Spinal cord (tissue), 10 donors: ENCODE measurements around the gene ME3. TPM values are rescaled to one million over a fixed set of nuclear protein-coding genes. Genes with fewer than 3 reads are reported as not detected.
"Not testable (repeated sequence)": the region's sequence is repeated elsewhere in the genome, so short reads cannot be mapped to it uniquely, and the experiment has no call there.

Source experiments
- DNase-seq, 6 donors: peaks; one replicate each; pipeline versions ENCODE4 v3.0.0 to v3.0.0-alpha.2; 2013 to 2015; ENCODE audit warnings: low spot score in 6 of 6, low read depth in 4 of 6
- H3K27ac ChIP-seq: one replicate; pipeline ENCODE4 v1.5.1; 2013; ENCODE audit warnings: low read depth, low read length, control low read depth
- H3K27me3 ChIP-seq: one replicate; pipeline ENCODE4 v1.6.1; 2013; ENCODE audit warnings: low read length; ENCODE audit not compliant: control insufficient read depth, insufficient read depth
- H3K36me3 ChIP-seq: one replicate; pipeline ENCODE4 v1.6.1; 2013; ENCODE audit warnings: low read length; ENCODE audit not compliant: control insufficient read depth, insufficient read depth
- H3K4me1 ChIP-seq: one replicate; pipeline ENCODE4 v1.6.1; 2013; ENCODE audit warnings: low read length; ENCODE audit not compliant: control insufficient read depth, insufficient read depth
- H3K4me3 ChIP-seq: one replicate; pipeline ENCODE4 v1.5.1; 2013; ENCODE audit warnings: low read depth, low read length, control low read depth
- H3K9me3 ChIP-seq: one replicate; pipeline ENCODE4 v1.6.1; 2013; ENCODE audit warnings: low read length; ENCODE audit not compliant: control insufficient read depth, insufficient read depth
- whole genome bisulfite sequencing: methylation state at CpG from one replicate; pipeline ENCODE4 v1.1.5; 2013; ENCODE audit warnings: missing lambda C conversion rate; ENCODE audit not compliant: insufficient coverage; 5-methylcytosine and 5-hydroxymethylcytosine counted together
- polyA plus RNA-seq, 2 donors: library from polyadenylated mRNA; unstranded; fragments of 120-200 nt; gene quantifications; one replicate each; pipeline ENCODE4 v1.2.1, GENCODE V29; 2013; ENCODE audit not compliant: insufficient read length in 2 of 2
- total RNA-seq, 2 donors: library from RNA; depleted of rRNA in 1 of 2; stranded (reverse); fragments of 120-200 nt in 1 of 2; fragments of >200 nt in 1 of 2; gene quantifications; one replicate each; pipeline versions ENCODE4 v1.2.3 to v1.2.4, GENCODE V29; 2013 to 2014
- donor health status: healthy.

ME3 gene
- total and polyA plus RNA-seq, 4 donors: 39.0 to 45.4 (median 44.6) TPM

DNA sequence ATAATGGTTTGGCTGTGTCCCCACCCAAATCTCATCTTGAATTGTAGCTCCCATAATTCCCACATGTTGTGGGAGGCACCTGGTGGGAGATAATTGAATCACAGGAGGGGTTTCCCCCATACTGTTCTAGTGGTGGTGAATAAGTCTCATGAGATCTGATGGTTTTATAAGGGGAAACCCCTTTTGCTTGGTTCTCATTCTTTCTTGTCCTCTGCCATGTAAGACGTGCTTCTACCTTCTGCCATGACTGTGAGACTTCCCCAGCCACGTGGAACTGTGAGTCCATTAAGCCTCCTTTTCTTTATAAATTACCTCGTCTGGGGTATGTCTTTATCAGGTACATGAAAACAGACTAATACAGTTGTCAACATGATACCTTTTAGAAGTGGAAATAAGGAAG, 53.0 kb downstream of the ME3 start:
- no CpG with 5 or more reads among the region's 3 CpGs for WGBS
- H3K4me1 ChIP-seq, H3K27me3 ChIP-seq, H3K9me3 ChIP-seq, H3K36me3 ChIP-seq, DNase-seq, H3K4me3 ChIP-seq, H3K27ac ChIP-seq: not testable (repeated sequence)

DNA sequence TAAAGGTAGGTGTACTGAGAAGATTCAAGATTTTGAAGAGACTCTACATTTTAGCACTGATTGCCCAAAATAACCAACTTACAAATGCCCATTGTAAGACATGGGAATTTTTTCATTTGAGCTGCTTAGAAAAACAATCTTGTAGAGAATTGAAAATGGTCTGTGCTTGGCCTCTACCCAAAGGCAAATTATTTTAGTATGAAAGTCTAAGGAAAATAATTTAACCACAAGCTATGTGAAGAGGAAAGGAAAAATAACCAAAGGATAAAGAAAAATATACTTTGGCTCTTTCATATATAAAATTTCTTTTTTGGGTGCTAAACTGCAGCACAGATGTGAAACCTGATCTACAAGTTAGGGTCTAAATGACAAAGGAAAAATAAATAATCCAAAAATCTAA, 54.9 kb downstream of the ME3 start:
- peak in 1 of 6 donors; percentile 44 for DNase-seq
- H3K27ac ChIP-seq: no peak overlapping the region
- no peaks in the 10 kb centered on the region for H3K27me3 ChIP-seq
- H3K9me3 ChIP-seq: peaks cover 5% of the 10 kb centered on the region
- H3K4me1 ChIP-seq: no peaks in the 10 kb centered on the region
- H3K36me3 ChIP-seq: no peaks in the 10 kb centered on the region
- H3K4me3 ChIP-seq: no peak overlapping the region

DNA sequence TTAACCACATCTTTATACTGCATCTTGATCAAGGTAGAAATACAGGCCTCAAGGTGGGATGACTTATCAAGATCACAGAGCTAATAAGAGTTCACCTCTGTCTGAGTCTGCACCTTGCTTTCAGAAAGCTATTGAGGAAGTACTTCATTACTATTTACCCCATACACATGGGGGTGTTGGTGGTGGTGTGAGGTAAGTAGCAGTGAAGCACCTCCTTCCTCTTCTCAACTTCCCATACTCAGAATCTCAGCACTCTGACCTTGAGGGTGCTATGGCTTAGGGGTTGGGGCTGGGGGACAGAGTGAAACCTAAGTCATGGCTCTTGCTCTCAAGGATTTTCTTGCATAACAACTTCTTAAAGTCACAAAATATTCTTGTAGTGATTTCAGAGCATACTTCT, 56.9 kb downstream of the ME3 start:
- Histone ChIP-seq H3K27me3 (no peaks in the 10 kb centered on the region), H3K4me1 (no peaks in the 10 kb centered on the region), H3K36me3 (no peaks in the 10 kb centered on the region), H3K27ac (no peak overlapping the region), H3K9me3 (peaks cover 5% of the 10 kb centered on the region), H3K4me3 (no peak overlapping the region)
- no peak for DNase-seq

DNA sequence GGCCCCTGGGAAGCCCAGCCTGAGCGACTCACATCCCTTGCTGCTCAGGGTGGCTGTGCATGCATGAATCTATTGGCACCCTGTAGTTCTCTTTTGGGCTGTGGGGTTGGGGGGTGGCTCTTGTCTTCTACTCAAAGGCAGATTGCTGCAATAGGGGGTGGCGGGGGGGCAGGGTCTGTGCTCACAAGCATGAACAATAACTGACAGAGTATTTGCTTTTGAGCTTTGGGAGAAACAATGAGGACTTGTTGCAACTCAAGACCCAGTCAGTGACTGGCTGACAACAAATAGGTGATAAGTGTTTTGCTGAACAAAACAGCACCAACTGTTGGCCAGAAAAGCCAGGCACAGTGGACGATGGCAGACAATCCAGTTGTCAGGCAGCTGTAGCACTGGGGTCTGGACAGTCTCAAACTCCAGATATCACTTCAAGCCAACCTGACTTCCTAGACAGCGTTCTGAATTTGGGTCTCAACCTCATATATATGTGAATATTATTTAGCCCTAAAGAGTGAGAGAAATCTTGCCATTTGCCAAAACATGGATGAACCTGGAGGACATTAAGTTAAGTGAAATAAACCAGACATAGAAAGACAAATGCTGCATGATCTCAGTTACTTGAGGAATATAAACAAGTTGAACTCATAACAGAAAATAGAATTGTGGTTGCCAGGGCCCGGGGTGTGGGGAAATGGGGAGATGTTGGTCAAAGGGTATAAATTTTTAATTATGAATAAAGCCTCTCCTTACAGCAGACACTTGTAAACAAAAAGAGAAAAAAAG, 61.7 kb downstream of the ME3 start:
- no peaks in the 10 kb centered on the region for H3K4me1 ChIP-seq
- peak in 2 of 6 donors; percentile 10 to 30 for DNase-seq
- H3K27me3 ChIP-seq: no peaks in the 10 kb centered on the region
- no peak overlapping the region for H3K27ac ChIP-seq
- no peaks in the 10 kb centered on the region for H3K36me3 ChIP-seq
- peaks cover 5% of the 10 kb centered on the region for H3K9me3 ChIP-seq
- no peak overlapping the region for H3K4me3 ChIP-seq
- 10% methylated on average over 2 of the region's 5 CpGs for WGBS

DNA sequence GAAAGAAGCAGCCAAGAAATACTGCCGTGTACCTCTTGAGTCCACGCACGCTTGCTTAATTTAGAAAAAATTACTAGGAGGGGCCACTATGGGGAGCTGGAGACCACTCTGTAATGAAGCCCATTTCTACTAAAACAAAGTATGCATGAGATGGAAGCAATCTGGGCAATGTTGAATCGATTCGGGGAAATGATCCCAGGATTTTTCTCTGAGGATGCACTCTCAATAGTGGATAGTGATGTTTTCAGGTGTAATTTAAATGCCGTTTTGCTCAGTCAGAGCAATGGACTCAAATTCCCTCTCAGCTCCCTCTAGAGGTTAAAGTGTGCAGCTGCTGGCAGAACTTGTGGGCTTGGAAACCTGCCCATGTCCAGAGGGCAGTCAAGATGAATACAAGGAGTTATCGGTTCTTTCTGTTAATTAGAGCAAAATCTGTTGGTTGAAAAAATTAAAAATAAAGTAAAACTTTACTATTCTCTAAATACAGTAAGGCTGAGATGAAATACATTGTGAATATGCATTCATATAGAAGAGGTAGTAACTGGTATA, 64.1 kb downstream of the ME3 start:
- peak; percentile 40 to 81 (median 58) for DNase-seq
- 25% methylated on average over 2 of the region's 7 CpGs for WGBS
- Histone ChIP-seq H3K9me3 (no peaks in the 10 kb centered on the region), H3K27me3 (no peaks in the 10 kb centered on the region), H3K4me3 (peak overlapping the region; percentile 9), H3K27ac (no peak overlapping the region), H3K36me3 (no peaks in the 10 kb centered on the region), H3K4me1 (no peaks in the 10 kb centered on the region)

DNA sequence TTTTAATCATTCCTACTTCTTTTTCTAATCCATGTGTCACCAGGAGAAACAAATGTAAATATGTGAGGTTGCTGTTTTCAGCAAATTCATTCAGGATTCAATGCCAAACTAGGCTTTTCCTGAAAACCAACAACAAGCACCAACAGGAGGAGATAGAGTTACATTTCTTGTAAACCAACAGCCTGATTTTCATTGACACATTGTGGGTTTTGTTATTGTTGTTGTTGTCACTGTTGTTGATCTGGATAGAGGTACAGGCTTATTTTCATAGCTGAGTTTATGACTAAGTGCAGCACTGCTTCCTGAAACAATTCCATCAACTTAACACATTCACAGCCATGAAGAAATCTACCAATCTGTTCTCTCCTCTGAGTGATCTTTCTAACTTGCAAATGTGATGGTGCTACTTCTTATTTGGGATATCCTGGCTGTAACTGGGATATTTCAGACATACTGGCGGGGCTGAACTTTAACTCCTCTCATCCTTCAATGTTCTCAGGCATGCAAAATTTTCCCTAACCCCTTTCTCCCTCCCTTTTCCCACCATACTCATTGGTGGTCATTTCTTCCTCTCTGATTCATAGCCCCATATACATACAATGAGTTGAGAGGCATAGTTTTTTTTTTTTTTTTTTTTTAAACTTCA, 65.5 kb downstream of the ME3 start:
- Histone ChIP-seq H3K4me3 (no peak overlapping the region), H3K9me3 (no peaks in the 10 kb centered on the region), H3K27me3 (no peaks in the 10 kb centered on the region), H3K36me3 (no peaks in the 10 kb centered on the region), H3K4me1 (no peaks in the 10 kb centered on the region), H3K27ac (no peak overlapping the region)
- DNase-seq: peak in 1 of 6 donors; percentile 65
- WGBS: 60% methylated on average over 1 of the region's 1 CpG

DNA sequence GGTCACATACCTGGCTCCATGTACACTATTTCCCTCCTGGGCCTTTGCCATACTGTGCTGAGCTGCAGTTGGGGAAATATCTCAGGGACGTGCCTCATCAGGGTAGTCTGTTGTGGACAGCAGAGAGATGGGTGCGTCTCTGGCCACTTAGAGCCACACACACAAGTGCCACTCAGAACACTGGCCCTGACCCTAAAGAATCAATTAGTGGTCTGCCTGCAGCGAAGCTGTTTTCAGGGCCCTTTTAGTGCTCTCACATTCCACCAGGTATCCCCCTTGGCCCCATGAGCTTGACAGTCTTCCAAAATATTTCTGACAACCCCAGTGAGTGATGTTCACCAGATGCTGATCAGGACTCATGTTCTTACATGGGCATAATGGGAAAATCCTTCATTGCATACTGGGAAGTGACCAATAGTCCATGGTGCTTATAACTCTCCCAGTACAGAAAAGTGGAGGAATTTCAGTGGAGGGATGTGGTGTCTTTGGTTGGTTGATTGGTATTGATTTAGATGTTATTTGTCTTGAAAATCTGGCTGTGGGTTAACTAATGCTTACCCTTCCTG, 66.1 kb downstream of the ME3 start:
- Histone ChIP-seq H3K4me1 (no peaks in the 10 kb centered on the region), H3K27ac (no peak overlapping the region), H3K27me3 (no peaks in the 10 kb centered on the region), H3K4me3 (no peak overlapping the region), H3K36me3 (no peaks in the 10 kb centered on the region), H3K9me3 (no peaks in the 10 kb centered on the region)
- WGBS: 75% methylated on average over 3 of the region's 3 CpGs
- DNase-seq: no peak

DNA sequence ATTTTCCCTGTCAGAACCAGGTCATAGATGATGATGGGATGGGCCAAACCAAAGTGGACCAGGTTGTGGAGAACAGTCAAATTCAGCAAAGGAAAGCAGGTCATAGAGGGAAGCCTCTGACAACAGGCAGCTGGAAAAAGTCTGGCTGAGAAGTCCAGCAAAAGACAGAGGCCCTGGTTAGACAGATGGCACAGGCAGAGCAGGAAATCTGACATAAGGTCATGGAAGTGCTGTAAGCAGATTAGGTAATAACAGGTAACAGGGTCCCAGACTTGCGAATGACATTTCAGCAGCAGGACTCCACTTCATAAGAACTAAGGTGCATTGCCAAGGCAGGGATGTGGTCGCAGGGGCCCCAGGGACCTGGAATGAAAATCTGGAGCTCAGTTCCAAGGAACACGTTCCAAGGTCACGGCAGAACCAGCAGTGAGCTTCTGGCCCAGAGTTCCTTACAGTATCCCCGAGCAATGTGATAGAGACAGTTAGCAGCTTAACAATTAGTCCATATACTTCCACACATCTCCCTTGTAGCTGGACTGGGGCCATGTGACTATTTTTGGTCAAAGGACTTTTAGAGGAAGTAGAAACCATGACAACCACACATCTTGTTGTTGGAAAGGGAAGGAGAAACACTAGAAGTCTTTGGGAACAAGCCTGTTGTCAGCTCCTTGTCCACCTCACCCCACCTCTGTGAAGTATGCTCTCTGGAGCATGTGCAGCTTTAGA, 75.4 kb downstream of the ME3 start:
- 62% methylated on average over 5 of the region's 5 CpGs for WGBS
- peaks cover 5% of the 10 kb centered on the region for H3K4me1 ChIP-seq
- no peaks in the 10 kb centered on the region for H3K36me3 ChIP-seq
- no peak overlapping the region for H3K4me3 ChIP-seq
- peak in 1 of 6 donors; percentile 72 for DNase-seq
- peak overlapping the region; percentile 33 for H3K27ac ChIP-seq
- no peaks in the 10 kb centered on the region for H3K27me3 ChIP-seq
- H3K9me3 ChIP-seq: no peaks in the 10 kb centered on the region

DNA sequence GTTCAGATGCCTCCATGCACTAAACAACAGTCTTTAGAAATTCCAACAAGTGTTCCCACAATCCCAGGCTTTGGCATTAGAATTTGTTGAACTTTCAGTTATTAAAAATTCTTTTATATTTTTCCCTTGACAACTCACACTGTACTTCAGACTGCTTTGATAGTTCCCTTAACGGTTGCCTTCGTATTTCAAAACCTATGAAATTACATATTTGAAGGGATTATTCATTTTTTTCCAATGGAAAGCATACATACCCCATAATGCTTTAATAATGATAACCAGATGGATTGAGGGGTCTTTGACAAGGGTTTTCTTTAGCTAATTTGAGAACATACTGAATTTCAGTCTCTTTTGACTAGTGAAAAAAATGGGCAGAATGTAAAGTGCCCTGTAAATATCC, 76.5 kb downstream of the ME3 start:
- no peak for DNase-seq
- Histone ChIP-seq H3K4me1 (peaks cover 5% of the 10 kb centered on the region), H3K27ac (no peak overlapping the region), H3K9me3 (no peaks in the 10 kb centered on the region), H3K36me3 (no peaks in the 10 kb centered on the region), H3K4me3 (no peak overlapping the region), H3K27me3 (no peaks in the 10 kb centered on the region)
- WGBS: no CpG with 5 or more reads among the region's 2 CpGs
